Smooth muscle cell (in vitro differentiated cells): ENCODE data around the gene PCDHGA4. TPM values are rescaled to one million over a fixed set of nuclear protein-coding genes. Genes with fewer than 3 reads are reported as not detected.
A peak's percentile ranks its signal among the peaks of the same experiment; 100 is the strongest.
"Not testable (repeated sequence)": the region's sequence is repeated elsewhere in the genome, so short reads cannot be mapped to it uniquely, and the experiment has no call there.

Source experiments
- DNase-seq: peaks from one replicate; lab custom pipeline; 2025; ENCODE audit not compliant: unreplicated experiment; lab: John Stamatoyannopoulos, UW
- H2AFZ ChIP-seq: fragments of 200-600 bp; sonication (generic); 2 replicates; pipeline ENCODE4 v1.6.0; 2016; ENCODE audit warnings: antibody characterized with exemption, low read depth, mild to moderate bottlenecking
- H3F3A ChIP-seq: fragments of 200-600 bp; sonication (generic); 2 replicates; pipeline ENCODE4 v1.6.0; 2017; ENCODE audit warnings: antibody characterized with exemption, low read depth
- H3K27ac ChIP-seq: fragments of 200-600 bp; sonication (generic); 2 replicates; pipeline ENCODE4 v1.5.1; 2016; ENCODE audit warnings: low read depth, mild to moderate bottlenecking
- H3K27me3 ChIP-seq: fragments of 200-600 bp; sonication (generic); 2 replicates; pipeline ENCODE4 v1.6.1; 2016; ENCODE audit warnings: low read depth, mild to moderate bottlenecking
- H3K36me3 ChIP-seq: fragments of 200-600 bp; sonication (generic); 2 replicates; pipeline ENCODE4 v1.5.1; 2016; ENCODE audit warnings: low read depth
- H3K4me1 ChIP-seq: fragments of 200-600 bp; sonication (generic); 2 replicates; pipeline ENCODE4 v1.5.1; 2016; ENCODE audit warnings: low read depth
- H3K4me2 ChIP-seq: fragments of 200-600 bp; sonication (generic); 2 replicates; pipeline ENCODE4 v1.6.0; 2016; ENCODE audit warnings: mild to moderate bottlenecking
- H3K4me3 ChIP-seq: fragments of 200-600 bp; sonication (generic); 2 replicates; pipeline ENCODE4 v1.5.1; 2016; ENCODE audit warnings: mild to moderate bottlenecking
- H3K79me2 ChIP-seq: fragments of 200-600 bp; sonication (generic); 2 replicates; pipeline ENCODE4 v1.6.0; 2016; ENCODE audit warnings: low read depth, mild to moderate bottlenecking
- H3K9ac ChIP-seq: fragments of 200-600 bp; sonication (generic); 2 replicates; pipeline ENCODE4 v1.6.0; 2016; ENCODE audit warnings: low read depth
- H3K9me3 ChIP-seq: fragments of 200-600 bp; sonication (generic); replicated peaks from 2 replicates; pipeline ENCODE4 v1.5.1; 2016; ENCODE audit warnings: low read depth
- H4K20me1 ChIP-seq: fragments of 200-600 bp; sonication (generic); 2 replicates; pipeline ENCODE4 v1.6.0; 2016; ENCODE audit warnings: low read depth
- WGBS: methylation state at CpG from one replicate; pipeline ENCODE4 v1.1.7; 2016; ENCODE audit warnings: low lambda C conversion rate; 5-methylcytosine and 5-hydroxymethylcytosine counted together
- polyA plus RNA-seq: library from polyadenylated mRNA; unstranded; fragments of >200 nt; fragmentation: Nextera tagmentation; extraction: Ambion mirVana; gene quantifications from 2 replicates; pipeline ENCODE4 v1.2.1, GENCODE V29; 2016
- total RNA-seq: library from RNA; depleted of rRNA; stranded (reverse); fragments of >200 nt; gene quantifications from 2 replicates; pipeline ENCODE4 v1.2.3, GENCODE V29; 2014
- TF ChIP-seq, protein P1 (sequence below): fragments of 200-600 bp; sonication (generic); IDR thresholded peaks from 2 replicates; pipeline ENCODE4 v1.5.1; 2017; ENCODE audit warnings: borderline replicate concordance, mild to moderate bottlenecking, antibody characterized with exemption; ENCODE audit not compliant: insufficient read depth, poor library complexity, severe bottlenecking

PCDHGA4 gene
- total and polyA plus RNA-seq, 2 experiments from 2014 or later: 0.58 TPM; not detected in 1

DNA sequence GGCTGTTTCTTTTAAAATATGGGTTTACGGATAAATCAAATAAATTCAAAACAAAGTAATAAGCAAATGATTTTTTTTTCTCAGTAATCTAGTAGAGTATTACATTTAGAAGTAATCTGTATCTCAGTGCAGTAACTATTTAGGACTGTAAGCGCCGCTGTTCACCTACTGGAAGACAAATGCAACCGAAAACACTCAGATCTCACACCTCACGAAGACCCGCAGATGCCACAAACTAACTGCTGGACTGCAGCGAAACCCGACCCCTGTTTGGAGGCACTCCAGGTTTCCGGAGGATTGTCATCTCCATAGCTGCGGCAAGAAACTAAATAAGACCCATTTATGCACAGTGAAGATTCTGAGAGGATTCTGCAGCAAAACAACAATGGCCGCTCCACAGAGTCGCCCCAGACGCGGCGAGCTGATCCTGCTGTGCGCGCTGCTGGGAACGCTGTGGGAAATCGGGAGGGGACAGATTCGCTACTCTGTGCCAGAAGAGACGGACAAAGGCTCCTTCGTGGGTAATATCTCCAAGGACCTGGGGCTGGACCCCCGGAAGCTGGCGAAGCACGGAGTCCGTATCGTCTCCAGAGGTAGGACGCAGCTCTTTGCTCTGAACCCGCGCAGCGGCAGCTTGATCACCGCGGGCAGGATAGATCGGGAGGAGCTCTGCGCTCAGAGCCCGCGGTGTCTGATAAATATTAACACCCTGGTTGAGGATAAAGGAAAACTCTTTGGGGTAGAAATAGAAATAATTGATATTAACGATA lies 37.8 kb downstream of the PCDHGA4 start, which contains the start of gene PCDHGA8:
Gene PCDHGA8, plus strand, starts transcription at position 205 of the 770 bp plus-strand sequence. Its CDS starts 181 bp downstream, at position 386.
- Histone ChIP-seq H3F3A (no peaks in the 10 kb centered on the region), H3K4me1 (no peaks in the 10 kb centered on the region), H3K79me2 (peaks cover 15% of the 10 kb centered on the region), H3K4me2 (peak within 1 kb of the TSS; percentile 53), H4K20me1 (no peaks in the 10 kb centered on the region), H3K9ac (no peak within 1 kb of the TSS), H3K36me3 (peaks cover 37% of the 10 kb centered on the region), H2AFZ (no peak within 1 kb of the TSS), H3K27ac (no peak within 1 kb of the TSS), H3K27me3 (no peaks in the 10 kb centered on the region), H3K9me3 (peaks cover 53% of the 10 kb centered on the region), H3K4me3 (peak within 1 kb of the TSS; percentile 35)
- TF ChIP-seq, protein P1, sequence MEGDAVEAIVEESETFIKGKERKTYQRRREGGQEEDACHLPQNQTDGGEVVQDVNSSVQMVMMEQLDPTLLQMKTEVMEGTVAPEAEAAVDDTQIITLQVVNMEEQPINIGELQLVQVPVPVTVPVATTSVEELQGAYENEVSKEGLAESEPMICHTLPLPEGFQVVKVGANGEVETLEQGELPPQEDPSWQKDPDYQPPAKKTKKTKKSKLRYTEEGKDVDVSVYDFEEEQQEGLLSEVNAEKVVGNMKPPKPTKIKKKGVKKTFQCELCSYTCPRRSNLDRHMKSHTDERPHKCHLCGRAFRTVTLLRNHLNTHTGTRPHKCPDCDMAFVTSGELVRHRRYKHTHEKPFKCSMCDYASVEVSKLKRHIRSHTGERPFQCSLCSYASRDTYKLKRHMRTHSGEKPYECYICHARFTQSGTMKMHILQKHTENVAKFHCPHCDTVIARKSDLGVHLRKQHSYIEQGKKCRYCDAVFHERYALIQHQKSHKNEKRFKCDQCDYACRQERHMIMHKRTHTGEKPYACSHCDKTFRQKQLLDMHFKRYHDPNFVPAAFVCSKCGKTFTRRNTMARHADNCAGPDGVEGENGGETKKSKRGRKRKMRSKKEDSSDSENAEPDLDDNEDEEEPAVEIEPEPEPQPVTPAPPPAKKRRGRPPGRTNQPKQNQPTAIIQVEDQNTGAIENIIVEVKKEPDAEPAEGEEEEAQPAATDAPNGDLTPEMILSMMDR: no peak
- WGBS: 98% methylated on average over 38 of the region's 38 CpGs
- no peak for DNase-seq

DNA sequence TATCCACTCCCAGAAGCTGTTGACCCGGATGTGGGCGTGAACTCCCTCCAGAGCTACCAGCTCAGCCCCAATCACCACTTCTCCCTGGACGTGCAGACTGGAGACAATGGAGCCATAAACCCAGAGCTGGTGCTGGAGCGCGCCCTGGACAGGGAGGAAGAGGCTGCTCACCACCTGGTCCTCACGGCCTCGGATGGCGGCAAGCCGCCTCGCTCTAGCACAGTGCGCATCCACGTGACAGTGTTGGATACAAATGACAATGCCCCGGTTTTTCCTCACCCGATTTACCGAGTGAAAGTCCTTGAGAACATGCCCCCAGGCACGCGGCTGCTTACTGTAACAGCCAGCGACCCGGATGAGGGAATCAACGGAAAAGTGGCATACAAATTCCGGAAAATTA lies 38.4 kb downstream of the PCDHGA4 start:
- Histone ChIP-seq H3F3A (no peaks in the 10 kb centered on the region), H2AFZ (no peak overlapping the region), H3K9me3 (peaks cover 52% of the 10 kb centered on the region), H3K4me1 (no peaks in the 10 kb centered on the region), H3K27ac (no peak overlapping the region), H3K27me3 (no peaks in the 10 kb centered on the region), H3K79me2 (peaks cover 15% of the 10 kb centered on the region), H4K20me1 (no peaks in the 10 kb centered on the region), H3K9ac (no peak overlapping the region), H3K36me3 (peaks cover 37% of the 10 kb centered on the region), H3K4me3 (no peak overlapping the region), H3K4me2 (no peak overlapping the region)
- DNase-seq: no peak
- TF ChIP-seq, protein P1: no peak
- WGBS: 96% methylated on average over 21 of the region's 21 CpGs

DNA sequence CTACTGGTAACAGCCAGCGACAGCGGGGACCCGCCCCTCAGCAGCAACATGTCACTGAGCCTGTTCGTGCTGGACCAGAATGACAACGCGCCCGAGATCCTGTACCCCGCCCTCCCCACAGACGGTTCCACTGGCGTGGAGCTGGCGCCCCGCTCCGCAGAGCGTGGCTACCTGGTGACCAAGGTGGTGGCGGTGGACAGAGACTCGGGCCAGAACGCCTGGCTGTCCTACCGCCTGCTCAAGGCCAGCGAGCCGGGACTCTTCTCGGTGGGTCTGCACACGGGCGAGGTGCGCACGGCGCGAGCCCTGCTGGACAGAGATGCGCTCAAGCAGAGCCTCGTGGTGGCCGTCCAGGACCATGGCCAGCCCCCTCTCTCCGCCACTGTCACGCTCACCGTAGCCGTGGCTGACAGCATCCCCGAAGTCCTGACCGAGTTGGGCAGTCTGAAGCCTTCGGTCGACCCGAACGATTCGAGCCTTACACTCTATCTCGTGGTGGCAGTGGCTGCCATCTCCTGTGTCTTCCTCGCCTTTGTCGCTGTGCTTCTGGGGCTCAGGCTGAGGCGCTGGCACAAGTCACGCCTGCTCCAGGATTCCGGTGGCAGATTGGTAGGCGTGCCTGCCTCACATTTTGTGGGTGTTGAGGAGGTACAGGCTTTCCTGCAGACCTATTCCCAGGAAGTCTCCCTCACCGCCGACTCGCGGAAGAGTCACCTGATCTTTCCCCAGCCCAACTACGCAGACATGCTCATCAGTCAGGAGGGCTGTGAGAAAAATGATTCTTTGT lies 39.8 kb downstream of the PCDHGA4 start:
- not testable (repeated sequence) for H3K4me3 ChIP-seq, DNase-seq, H3K4me2 ChIP-seq, H3K9ac ChIP-seq, H3K27ac ChIP-seq, H3K4me1 ChIP-seq, H4K20me1 ChIP-seq, H3F3A ChIP-seq, H3K27me3 ChIP-seq, H2AFZ ChIP-seq
- Histone ChIP-seq H3K9me3 (peaks cover 51% of the 10 kb centered on the region), H3K36me3 (peaks cover 37% of the 10 kb centered on the region), H3K79me2 (peaks cover 15% of the 10 kb centered on the region)
- WGBS: 98% methylated on average over 45 of the region's 53 CpGs

GRCh38 chr5:141397756-141398551 lies 43.1 kb downstream of the PCDHGA4 start, which contains the start of gene PCDHGB5:
Gene PCDHGB5, plus strand, starts transcription at chr5:141397947. Its CDS starts 181 bp downstream, at chr5:141398128.
- not testable (repeated sequence) for H3K4me3 ChIP-seq, H3K27ac ChIP-seq, H3K79me2 ChIP-seq, H3K36me3 ChIP-seq, H3K4me2 ChIP-seq, DNase-seq, H3F3A ChIP-seq, H3K27me3 ChIP-seq, H4K20me1 ChIP-seq, H3K4me1 ChIP-seq, H2AFZ ChIP-seq, H3K9ac ChIP-seq
- WGBS: 83% methylated on average over 26 of the region's 43 CpGs
- H3K9me3 ChIP-seq: peaks cover 31% of the 10 kb centered on the region
